C4-2B (cell line): ENCODE results near the gene OOSP2.

Experiments used
- H3K27ac ChIP-seq: fragments of 450-650 bp; 2 replicates; pipeline ENCODE4 v1.5.1; 2017
- CTCF ChIP-seq: fragments of 450-650 bp; conservative IDR thresholded peaks from 2 replicates; pipeline ENCODE4 v1.5.1; 2017; ENCODE audit warnings: mild to moderate bottlenecking
- ZFX ChIP-seq: fragments of 450-650 bp; IDR thresholded peaks from 2 replicates; pipeline ENCODE4 v1.6.1; 2017

The OOSP2 gene

GRCh38 chr11:60080535-60080934 lies 40.3 kb downstream of the OOSP2 start:
- TF ChIP-seq CTCF (no peak), ZFX (no peak)
- H3K27ac ChIP-seq, result no peak overlapping the region

GRCh38 chr11:60084631-60085273 lies 44.5 kb downstream of the OOSP2 start:
- TF ChIP-seq ZFX (no peak), CTCF (no peak)
- H3K27ac ChIP-seq, result no peak overlapping the region

GRCh38 chr11:60085909-60086308 lies 45.7 kb downstream of the OOSP2 start:
- no peak overlapping the region for H3K27ac ChIP-seq
- TF ChIP-seq ZFX (no peak), CTCF (no peak)

- TF ChIP-seq CTCF (no peak), ZFX (no peak)
- no peak overlapping the region for H3K27ac ChIP-seq
Observed at GRCh38 chr11:60087239-60087638, 47.0 kb downstream of the OOSP2 start.

- no peak within 1 kb of the TSS for H3K27ac ChIP-seq
- TF ChIP-seq CTCF (no peak), ZFX (no peak)
Observed at GRCh38 chr11:60088364-60088763, 48.2 kb downstream of the OOSP2 start, which contains the start of gene MS4A2. MS4A2 (plus strand) TSS chr11:60088664; CDS start chr11:60088766, 102 bp downstream.

- no peak for TF ChIP-seq CTCF
- no peak for TF ChIP-seq ZFX
- H3K27ac ChIP-seq, result no peak overlapping the region
Observed at GRCh38 chr11:60095477-60096120, 55.4 kb downstream of the OOSP2 start.

- no peak overlapping the region for H3K27ac ChIP-seq
- TF ChIP-seq ZFX (no peak), CTCF (no peak)
Observed at GRCh38 chr11:60097189-60097588, 57.0 kb downstream of the OOSP2 start.
